NOMO-1 (cell line): Measurements from ENCODE around the gene CCL19.

ENCODE experiments used
- DNase-seq, 2 experiments: peaks; one replicate each; lab custom pipeline; 2025; ENCODE audit not compliant: unreplicated experiment in 2 of 2; lab: John Stamatoyannopoulos, UW

CCL19 gene

DNA sequence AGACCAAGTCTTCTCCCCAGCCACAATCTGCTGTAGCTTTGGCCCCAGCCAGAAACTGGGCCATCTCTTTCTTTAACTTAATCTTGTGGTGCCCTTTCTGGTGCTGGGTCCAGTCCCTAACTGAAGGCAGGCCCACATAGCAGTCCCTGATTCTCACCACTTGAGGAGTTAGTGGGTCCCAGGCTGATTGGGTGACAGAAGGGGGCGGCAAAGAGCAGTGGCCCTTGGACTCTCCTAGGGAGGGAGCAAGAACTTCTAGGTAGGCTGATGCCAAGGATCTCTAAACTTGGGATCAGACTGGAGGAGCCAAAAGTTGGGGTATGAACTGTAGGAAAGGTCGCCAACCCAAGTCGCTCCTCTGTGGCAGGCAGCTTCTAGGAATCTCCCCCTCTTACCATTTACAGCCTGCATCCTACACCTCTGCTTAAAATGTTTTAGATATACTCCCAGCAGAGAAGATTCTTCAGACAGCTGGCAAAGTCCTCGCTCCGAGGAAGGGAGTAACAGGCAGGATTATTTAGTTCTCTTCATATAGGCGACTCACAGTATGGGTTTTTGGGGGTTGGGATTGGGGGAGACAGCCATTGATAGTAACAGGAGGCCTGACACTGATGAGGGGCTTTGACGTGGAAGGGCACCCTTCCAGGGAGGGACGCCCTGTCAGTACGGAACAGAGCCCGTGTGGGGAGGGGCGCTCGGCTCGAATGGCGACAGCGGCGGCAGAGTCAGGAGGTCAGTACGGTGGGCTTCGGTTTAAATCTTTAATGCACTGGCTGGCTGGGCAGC, 26.6 kb downstream of the CCL19 start:
- DNase-seq: peak; percentile 82 to 86

DNA sequence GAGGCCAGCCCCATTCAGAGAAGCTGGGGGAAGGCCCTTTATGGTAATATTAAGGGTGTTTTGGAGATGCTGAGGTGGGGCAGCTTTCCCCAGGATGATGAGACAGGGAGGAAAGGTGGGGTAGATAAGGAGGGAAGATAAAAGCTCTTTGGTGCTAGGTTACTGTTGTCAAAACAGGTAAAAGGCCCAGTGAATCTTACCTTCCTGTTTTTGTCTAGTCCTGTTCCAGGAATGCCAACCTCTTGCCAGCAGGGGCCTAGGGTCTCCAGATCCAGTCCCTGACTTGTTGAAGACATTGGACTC, 27.8 kb downstream of the CCL19 start:
- DNase-seq: no peak

DNA sequence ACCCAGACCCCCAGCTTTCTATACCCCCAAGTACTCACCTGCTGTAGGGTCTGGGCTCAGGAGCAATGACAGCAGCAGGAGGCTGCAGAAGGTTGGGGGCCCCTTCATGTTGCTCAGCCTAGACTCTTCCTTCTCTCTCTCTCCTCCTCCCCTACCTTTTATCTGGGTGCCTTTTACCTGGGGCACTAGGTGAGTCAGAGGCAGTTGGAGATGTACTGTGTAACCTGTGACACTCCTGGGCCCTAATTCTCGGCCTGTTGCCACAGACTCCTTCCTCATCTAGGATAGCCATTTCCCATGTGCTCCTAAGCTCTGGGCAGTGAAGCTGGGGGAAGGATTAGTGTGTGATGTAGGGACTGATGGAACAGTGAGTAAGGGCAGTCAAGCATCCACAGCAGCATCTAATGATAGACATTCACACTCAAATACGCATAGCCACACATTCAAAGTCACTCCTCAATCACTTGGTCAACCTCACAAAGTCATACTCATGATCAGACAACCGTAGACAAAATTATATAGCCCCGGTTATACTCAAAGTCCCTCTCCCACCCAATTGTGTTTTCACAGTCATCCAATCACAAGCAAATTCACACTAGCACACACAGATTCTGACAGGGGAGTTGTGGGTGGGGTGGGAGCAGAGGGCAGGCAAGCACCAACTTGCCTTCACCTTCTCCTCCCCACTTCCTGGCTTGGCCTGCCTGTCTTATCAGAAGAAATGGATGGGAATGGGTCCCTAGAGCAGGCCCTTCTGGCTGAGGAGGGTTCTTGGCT, 28.4 kb downstream of the CCL19 start, which contains the start of gene CCL27:
CCL27 (minus strand) TSS at position 132 of the 777 bp plus-strand sequence; CDS start at position 108, 24 bp downstream.
- no peak for DNase-seq

DNA sequence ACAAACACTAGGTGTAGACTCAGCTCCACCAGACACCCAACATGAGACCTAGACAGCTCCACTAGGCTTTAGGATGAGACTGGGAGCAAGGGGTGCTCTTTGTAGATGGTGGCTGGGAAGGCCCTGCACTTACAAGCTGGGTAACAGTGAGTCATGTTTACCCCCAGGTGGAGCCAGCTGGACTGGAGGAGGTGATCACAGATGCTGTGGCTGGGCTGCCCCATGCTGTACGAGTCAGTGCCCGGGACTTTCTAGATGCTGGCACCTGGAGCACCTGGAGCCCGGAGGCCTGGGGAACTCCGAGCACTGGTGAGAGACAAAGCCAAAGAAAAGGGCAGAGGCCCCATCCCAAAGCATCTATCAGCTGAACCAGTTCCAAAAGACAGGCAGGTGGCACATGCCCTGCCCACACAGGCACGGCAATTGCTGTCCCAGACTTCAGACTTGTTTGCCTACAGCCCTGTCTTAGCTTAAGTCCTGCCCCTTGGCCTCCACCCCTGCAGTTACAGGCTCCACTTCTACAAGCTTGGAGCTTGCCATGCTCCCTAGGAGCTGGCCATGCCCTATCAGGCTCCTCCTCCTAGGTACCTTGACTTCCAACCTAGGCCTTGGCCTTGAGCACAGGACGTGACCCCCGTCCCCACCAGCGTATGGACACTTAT, 31.4 kb downstream of the CCL19 start:
- no peak for DNase-seq

DNA sequence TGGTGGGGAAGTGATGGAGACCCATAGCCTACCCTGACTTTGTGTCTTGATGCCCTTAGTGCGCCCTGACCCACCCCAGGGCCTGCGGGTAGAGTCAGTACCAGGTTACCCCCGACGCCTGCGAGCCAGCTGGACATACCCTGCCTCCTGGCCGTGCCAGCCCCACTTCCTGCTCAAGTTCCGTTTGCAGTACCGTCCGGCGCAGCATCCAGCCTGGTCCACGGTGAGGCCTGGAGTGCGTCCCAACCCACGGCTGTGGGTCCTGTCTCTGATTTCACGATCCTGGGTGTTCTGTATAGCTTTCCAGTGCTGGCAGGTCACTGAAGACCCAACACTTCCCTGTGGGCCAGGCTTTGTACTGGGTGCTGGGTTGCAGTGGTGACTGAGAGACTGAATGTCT, 32.6 kb downstream of the CCL19 start:
- DNase-seq: no peak

DNA sequence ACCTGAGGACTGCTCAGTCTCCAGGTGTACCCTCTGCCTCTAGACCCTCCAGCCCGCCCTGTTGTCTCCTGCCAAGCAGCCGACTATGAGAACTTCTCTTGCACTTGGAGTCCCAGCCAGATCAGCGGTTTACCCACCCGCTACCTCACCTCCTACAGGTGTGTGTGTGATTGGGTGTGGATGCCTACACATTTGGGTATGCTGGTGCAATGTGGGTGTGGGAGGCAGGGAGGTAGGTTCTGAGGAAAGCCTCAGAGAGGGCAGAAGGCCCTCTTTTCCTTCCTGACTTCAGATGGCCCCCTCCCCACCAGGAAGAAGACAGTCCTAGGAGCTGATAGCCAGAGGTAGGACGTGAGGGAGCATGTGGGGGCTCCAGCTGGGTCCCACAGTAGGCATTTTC, 34.1 kb downstream of the CCL19 start:
- DNase-seq: no peak

DNA sequence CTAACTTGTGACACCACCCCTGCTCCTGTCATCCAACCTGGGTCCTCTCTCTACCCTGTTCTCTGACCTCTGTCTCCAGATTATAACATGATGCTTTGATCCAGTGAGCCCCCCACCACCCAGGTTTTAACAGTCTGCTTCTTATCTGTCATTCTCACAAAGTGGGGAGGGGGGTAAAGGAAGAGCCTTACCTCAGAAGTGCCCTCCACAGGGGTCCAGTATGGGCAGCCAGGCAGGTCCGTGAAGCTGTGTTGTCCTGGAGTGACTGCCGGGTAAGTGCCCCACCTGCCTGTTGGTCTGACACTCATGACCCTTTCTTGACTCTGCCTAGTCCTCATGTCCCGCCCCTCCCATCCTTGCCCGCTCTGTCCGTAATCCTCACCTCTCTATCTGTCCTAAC, 35.7 kb downstream of the CCL19 start:
- no peak for DNase-seq

DNA sequence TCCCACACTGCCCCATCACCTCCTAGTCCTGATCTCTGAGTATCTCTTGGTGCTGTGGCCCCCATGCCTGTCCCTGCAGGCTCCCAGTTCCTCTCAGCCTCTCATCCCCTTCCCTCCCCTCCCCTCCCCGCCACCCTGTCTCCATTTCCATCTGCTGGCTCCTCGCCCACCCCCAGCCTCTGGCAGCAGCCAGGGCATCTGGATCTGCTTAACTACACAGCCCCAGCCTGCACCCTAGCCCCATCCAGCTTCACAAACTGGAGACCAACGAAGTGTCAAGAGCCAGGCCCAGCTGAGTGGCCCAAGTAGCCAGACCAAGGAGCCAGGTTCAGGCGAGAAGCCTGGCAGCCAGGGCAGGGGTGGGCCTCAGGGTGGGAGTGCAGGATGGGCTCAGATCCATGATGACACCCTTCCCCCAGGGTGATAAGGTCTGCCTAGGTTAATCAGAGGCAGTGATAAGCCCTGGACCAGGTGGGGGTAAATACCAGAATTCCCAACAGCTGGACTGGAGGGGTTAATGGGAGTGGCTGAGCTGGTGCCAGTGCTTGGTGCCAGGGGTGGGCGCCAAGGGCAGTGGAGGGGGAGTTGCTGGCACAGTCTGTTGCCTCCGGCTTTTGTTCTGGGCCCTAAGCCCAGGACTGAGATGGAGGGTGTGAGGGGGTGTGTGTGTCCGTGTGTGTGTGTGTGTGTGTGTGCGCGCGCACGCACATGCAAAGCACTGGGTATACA, 36.6 kb downstream of the CCL19 start:
- DNase-seq: no peak

DNA sequence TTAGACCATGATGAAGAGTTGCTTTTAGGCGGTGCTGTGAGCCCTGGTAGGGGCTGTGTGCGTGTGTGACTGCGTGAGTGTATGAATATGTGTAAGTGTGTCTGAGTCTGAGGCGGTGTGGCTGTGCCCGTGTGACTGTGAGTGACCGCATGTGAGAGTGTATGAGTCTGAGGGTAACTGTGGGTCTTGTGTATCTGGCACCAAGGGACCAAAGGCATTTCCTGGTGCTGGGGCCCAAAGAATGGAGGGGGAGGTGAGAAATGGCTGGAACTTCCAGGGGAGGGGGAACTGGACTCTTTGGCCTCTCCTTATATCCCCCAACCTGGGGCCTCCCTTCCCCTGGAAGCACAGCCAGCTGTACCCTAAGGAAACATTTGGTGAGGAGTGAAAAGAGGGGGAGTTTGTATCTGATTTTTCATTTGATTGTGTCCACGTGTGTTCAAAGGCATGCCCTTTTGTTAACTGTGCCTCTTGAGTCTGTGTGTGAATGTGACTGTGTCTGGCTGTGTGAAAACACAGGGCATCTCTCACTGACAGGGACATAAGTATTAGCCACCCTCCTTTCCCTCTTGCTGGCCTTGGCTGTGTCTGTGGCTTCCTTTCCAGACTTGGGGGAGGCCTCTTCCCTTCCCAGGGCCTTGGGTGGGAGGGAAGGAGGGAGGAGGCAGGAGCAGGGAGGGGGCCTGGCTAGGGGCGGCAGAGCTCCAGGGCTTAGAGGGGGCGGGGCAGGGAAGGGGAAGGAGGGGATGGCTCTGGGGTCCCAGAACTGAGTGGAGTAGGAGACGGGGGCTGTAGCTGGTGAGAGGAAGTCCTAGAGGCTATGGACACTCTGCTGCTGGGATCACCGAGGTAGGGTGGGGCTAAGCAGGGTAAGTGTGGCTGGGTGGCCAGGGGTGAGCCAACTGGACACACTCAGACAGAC, 37.7 kb downstream of the CCL19 start:
- DNase-seq: no peak

DNA sequence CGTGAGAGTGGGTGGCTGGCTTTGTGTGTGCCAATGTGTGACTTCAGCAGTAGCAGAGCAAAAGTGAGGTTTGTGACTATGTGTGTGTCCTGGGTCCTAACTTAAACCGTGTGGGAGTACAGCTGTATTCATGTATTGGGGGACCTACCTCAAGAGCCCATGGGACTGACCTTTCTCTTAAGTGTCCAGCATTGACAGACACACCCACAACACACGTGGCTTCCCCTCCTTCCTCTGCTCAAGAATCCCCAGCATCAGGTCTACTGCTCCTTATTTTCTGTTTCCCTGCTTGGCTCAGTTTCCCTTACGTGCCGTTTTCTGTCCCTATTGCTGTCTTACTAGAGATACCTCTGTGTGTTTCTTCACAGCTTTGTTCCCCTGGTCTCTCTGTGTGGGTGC, 38.5 kb downstream of the CCL19 start:
- peak in 1 of 2 experiments; percentile 15 for DNase-seq

DNA sequence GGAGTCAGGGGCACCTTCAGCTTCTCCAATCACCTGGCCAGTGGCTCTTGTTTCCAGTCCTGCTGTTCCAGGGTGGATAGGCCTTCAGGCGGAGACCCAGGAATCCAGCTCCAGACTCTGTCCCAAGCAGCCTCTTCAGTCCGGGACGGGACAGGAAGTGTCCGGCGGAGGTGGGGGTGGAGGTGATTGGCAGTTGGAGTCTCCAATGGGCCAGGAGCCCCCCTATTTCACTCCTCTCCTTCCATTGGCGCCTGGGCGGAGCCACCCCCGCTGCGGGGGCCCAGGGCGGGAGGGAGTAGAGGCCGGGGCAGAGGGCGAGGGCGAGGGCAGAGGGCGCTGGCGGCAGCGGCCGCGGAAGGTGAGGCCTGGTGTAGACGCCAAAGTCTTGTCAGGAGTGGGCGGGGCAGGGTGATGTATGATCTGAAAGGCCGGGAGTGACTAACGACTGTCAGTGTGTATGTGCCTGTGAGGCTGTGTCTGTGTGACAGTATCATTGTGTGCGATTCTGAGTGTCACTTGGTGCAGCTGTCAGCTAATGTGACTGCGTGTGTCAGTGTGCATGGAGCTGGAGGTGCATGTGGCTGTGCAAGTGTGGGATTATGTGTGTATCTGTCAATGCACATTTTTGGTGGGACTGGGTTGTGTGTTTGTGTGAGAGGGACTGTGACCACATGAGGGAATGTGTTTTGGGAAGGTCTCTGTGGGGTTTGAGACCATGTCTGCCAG, 39.0 kb downstream of the CCL19 start, which contains the start of gene IL11RA:
IL11RA (plus strand) TSS at position 310 of the 726 bp plus-strand sequence. CDS start 3,033 bp downstream, outside the sequence.
- DNase-seq: peak; percentile 95 to 96

DNA sequence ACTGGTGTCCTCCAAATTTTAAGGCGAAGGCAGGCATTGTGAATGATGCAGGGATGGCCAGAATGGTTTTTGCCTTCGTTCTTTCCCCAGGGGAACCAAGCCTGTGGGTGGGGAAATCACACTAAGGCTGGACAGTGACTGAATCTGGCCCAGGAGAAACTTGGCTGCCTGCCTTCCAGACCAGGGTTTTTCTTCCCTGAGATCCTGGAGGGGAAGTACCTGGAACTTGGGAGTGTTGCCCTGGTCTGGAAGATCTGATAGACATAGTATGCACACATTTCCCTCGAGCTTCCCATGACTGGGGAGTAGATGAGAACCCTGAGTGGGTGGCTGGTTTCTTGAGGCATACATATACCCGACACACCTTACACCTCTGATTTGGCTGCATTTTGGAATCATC, 39.8 kb downstream of the CCL19 start:
- DNase-seq: no peak

DNA sequence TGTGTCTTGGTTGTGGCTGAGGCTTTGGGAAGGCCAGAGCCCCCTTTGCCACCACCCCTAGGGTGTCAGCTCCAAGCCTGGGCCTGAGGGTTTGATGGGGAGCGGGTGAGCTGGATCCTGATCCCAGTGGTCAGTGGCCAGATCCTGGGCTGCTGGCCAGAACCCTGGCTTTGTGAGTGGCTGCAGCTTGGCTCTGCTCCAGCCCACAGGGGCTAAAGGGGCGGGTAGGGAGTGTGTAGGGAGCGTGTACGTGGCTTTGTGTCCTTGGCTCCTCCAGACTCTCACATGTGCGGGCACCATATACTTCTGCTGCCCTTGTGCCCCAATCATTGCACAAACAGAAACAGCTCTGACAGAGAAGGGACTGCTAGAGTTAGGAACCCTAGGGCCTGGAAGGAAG, 40.3 kb downstream of the CCL19 start:
- no peak for DNase-seq

DNA sequence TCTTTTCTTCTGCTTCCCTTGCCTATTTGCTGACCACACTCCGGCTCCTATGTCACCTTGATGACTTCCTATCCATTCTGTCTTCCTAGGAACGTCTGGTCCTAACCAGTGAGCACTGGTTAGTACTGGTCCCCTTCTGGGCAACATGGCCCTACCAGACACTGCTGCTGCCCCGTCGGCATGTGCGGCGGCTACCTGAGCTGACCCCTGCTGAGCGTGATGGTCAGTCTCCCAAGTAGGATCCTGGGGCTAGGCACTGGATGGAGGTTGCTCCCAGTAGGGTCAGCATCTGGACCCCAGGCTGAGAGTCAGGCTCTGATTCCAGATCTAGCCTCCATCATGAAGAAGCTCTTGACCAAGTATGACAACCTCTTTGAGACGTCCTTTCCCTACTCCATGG, 42.4 kb downstream of the CCL19 start:
- DNase-seq: no peak

DNA sequence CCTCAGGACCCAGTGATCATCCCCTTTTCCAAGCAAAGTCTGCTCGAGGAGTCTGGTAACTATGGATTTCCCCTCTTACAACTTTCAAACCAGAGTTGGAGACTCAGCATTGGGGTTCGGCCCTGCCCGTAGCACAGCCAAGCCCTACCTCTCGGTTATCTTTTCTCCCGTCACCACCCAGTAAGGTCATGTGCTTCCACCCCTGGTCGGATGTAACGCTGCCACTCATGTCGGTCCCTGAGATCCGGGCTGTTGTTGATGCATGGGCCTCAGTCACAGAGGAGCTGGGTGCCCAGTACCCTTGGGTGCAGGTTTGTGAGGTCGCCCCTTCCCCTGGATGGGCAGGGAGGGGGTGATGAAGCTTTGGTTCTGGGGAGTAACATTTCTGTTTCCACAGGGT, 43.4 kb downstream of the CCL19 start:
- DNase-seq: no peak

DNA sequence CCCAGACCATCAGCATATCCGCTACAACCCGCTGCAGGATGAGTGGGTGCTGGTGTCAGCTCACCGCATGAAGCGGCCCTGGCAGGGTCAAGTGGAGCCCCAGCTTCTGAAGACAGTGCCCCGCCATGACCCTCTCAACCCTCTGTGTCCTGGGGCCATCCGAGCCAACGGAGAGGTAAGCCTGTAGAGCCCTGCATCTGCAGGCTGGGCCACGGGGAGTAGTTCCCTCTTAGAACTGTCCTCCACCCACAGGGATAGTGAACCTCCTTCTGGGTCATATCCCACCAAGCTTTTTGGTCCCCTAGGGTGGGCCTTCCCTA, 44.0 kb downstream of the CCL19 start:
- DNase-seq: no peak

DNA sequence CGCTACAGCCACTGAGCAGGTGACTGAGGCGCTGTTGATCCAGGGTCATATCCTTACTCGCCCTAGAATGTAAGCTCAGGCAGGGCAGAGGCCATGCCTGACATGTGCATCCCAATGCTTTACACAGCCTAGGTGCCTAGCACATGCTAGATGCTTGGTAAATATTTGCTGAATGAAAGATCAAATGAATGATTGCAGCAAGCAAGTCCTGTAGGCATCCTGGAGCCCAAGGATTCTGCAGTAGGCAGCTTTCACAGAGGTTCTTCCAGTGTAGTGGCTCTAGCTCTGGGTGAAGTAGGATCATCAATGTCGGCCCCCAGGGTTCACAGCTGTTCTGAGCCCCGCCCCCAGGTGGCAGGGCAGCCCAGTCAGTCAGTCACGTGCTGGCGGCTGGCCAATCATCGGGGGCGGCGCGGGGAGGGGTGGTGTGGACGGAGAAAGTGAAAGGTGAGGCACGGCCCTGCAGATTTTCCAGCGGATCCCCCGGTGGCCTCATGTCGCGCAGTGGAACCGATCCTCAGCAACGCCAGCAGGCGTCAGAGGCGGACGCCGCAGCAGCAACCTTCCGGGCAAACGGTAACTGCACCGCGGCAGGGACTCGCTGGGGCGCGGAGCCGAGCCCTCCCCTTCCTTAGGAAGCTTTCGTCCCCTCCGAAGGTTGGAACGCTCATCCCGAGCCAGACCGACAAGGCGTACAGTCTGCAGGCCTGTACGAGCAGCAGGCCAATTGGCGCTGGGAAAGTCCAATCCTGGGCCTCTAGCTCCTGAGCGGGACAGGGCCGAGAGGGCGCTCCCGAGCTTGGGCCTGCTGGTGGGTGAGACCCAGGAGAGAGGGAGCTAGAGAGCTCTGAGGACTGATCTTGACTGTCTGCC, 44.6 kb downstream of the CCL19 start, which contains the start of gene GALT:
GALT (plus strand) TSS at position 465 of the 873 bp plus-strand sequence; CDS start at position 495, 30 bp downstream.
- DNase-seq: peak; percentile 92 to 97

DNA sequence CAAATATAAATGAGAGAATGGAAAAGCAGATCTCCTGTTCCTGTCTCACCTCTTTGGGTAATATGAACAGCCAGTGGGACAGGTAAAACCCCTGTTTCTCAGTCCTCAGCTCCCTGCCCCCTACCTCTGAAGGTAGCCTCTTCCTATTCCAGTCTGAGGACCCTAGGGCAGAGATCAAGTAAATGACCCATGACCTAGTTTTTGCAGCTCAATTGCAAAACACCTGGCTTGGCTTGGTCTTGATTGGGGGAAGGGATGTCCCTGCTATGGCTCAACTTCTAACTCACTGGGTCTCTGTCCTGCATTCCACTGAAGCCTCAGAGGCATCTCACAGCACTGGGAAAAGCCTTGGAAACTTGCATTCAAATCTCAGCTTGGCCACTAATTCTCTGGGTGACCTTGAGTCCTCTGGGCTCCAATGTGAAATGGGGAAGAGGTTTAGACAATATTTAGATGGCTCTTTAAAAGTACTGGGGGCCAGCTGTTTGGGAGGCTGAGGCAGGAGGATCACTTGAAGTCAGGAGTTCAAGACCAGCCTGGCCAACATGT, 46.2 kb downstream of the CCL19 start:
- DNase-seq: peak in 1 of 2 experiments; percentile 24
